C4-2B (cell line): ENCODE results near the gene MSL3B.

Experiments used
- CTCF ChIP-seq: fragments of 450-650 bp; conservative IDR thresholded peaks from 2 replicates; pipeline ENCODE4 v1.5.1; 2017; ENCODE audit warnings: mild to moderate bottlenecking
- ZFX ChIP-seq: fragments of 450-650 bp; IDR thresholded peaks from 2 replicates; pipeline ENCODE4 v1.6.1; 2017

DNA sequence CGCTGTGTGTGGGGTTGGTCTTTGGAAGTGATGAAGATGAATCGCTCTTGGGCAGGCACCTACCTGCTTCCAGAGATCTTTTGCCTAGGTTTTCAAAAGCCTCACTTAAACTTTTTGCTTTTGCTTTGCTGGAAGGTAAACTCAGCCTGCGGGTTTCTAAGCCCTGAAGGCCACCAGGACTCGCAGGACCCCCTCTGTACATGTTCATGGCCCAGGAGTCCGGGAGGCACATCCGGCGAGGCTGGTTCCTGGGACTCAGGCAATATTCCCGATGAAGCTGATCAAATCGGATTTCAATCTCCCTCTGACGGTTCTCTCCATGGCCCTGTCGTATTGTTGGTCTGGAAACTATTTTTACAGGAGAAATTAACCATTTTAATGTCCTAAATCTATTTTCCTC, 27.0 kb downstream of the MSL3B start:
- TF ChIP-seq CTCF = no peak
- TF ChIP-seq ZFX = no peak
